ENCODE results near the gene MYO1B.

DNA sequence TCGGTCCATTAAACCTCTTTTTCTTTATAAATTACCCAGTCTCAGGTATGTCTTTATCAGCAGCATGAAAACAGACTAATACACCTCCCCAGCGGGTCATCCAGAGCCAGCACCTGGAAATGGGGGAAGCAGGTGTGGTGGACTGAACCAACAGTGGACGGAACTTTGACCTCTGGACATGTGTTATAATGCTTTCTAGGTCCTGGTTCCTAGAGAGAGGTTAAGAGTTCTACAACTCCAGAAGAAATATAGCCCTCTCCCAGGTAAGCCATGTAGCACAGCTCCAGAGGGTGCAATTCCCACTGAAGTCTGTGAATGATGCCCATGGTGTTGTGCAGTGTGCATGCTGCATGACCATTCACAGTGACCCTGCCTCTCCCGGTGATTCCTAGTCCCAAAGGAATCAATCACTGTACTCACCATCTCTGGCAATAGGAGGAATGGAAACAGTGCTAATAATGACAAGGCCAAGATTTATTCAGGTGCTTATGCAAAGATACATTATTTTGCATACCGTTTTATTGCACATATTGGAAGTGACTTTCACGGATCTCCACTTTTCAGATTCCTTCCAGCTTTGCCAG, 45.2 kb upstream of the MYO1B start:
- no peak for TF ChIP-seq POLR2A (IDR thresholded peaks at IDR 0.05)
- TF ChIP-seq, protein P1, sequence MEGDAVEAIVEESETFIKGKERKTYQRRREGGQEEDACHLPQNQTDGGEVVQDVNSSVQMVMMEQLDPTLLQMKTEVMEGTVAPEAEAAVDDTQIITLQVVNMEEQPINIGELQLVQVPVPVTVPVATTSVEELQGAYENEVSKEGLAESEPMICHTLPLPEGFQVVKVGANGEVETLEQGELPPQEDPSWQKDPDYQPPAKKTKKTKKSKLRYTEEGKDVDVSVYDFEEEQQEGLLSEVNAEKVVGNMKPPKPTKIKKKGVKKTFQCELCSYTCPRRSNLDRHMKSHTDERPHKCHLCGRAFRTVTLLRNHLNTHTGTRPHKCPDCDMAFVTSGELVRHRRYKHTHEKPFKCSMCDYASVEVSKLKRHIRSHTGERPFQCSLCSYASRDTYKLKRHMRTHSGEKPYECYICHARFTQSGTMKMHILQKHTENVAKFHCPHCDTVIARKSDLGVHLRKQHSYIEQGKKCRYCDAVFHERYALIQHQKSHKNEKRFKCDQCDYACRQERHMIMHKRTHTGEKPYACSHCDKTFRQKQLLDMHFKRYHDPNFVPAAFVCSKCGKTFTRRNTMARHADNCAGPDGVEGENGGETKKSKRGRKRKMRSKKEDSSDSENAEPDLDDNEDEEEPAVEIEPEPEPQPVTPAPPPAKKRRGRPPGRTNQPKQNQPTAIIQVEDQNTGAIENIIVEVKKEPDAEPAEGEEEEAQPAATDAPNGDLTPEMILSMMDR (IDR thresholded peaks at IDR 0.05): no peak

Measured in sigmoid colon (tissue), 3 donors.